ENCODE data around the gene GOLT1B.
A peak's percentile ranks its signal among the peaks of the same experiment; 100 is the strongest.
"Not testable (repeated sequence)": the region's sequence is repeated elsewhere in the genome, so short reads cannot be mapped to it uniquely, and the experiment has no call there.

Gene GOLT1B, protein sequence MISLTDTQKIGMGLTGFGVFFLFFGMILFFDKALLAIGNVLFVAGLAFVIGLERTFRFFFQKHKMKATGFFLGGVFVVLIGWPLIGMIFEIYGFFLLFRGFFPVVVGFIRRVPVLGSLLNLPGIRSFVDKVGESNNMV

GRCh38 chr12:21501258-21502163 is at the start of gene GOLT1B, which contains the start of gene RECQL:
TSS of gene GOLT1B (plus strand) at chr12:21501789. CDS start at chr12:21501924, 135 bp downstream.
TSS of gene RECQL (minus strand) at chr12:21501635. CDS start at chr12:21499570, 2,065 bp downstream.
- Histone ChIP-seq H4K20me1 (peaks cover 9 to 44% (median 39%) of the 10 kb centered on the region in 11 experiments; a peak in 18 of 22 replicates), H3K9ac (peak within 1 kb of the TSS; percentile 91 to 96 (median 94)), H3K9me3 (replicated peaks in 1 of 11) (no peaks in the 10 kb centered on the region), H3K4me3 (peak within 1 kb of the TSS; percentile 89 to 98 (median 97)), H3K4me2 (peak within 1 kb of the TSS; percentile 87 to 99 (median 93)), H3K27ac (peak within 1 kb of the TSS; percentile 87 to 95 (median 92)), H3K27me3 (no peaks in the 10 kb centered on the region), H3K4me1 (peaks cover 27 to 52% (median 35%) of the 10 kb centered on the region in 10 experiments), H3K36me3 (peaks cover 25 to 41% (median 27%) of the 10 kb centered on the region in 11 experiments)
- no peak for TF ChIP-seq Cebpa-rat (IDR thresholded peaks at IDR 0.05)

DNA sequence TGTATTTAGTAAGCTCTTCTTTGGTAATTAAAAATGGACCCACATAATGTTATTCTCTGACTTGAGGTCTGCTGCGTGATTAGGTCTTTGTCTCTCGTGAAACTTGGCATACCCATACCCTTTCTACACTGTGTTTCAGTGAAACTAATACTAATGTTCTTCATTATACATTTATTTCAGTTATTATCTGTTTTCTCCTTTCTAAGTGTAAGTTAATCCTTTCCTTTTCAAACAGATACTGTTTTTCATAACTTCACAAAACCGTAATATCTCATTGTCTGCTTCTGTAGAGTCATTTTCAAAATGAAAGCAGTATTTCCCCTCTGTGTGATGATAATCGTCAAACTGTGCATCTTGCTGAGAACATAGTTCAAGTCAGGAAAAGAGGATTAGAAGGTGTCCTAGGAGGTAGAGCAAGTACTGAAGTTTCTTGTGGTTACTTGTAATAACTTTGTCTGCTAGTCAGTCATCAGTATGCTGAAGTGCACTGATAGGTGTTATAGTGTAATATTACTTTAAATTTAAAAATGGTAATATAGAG is 48.2 kb upstream of the GOLT1B start:
- Histone ChIP-seq H3K27ac (no peak overlapping the region), H3K27me3 (no peaks in the 10 kb centered on the region), H3K4me1 (peaks cover 0 to 21% (median 12%) of the 10 kb centered on the region in 10 experiments; a peak in 14 of 20 replicates), H3K4me3 (no peak overlapping the region), H4K20me1 (peaks cover 0 to 19% (median 0%) of the 10 kb centered on the region in 11 experiments; a peak in 1 of 22 replicates), H3K9ac (no peak overlapping the region), H3K9me3 (replicated peaks in 1 of 11) (no peaks in the 10 kb centered on the region), H3K4me2 (no peak overlapping the region), H3K36me3 (peaks cover 41 to 99% (median 63%) of the 10 kb centered on the region in 11 experiments)
- no peak for TF ChIP-seq Cebpa-rat (IDR thresholded peaks at IDR 0.05)

GRCh38 chr12:21456291-21456780 is 45.3 kb upstream of the GOLT1B start:
- H3K9me3 ChIP-seq (replicated peaks in 1 of 11), result no peaks in the 10 kb centered on the region
- peaks cover 0 to 5% (median 0%) of the 10 kb centered on the region in 11 experiments; a peak in 1 of 22 replicates for H4K20me1 ChIP-seq
- peaks cover 0 to 21% (median 12%) of the 10 kb centered on the region in 10 experiments; a peak in 14 of 20 replicates for H3K4me1 ChIP-seq
- no peak for TF ChIP-seq Cebpa-rat (IDR thresholded peaks at IDR 0.05)
- H3K36me3 ChIP-seq, result peaks cover 32 to 99% (median 59%) of the 10 kb centered on the region in 11 experiments
- peak overlapping the region in 3 of 11 experiments; percentile 8 to 26 (median 25); a peak in 3 of 22 replicates for H3K27ac ChIP-seq
- H3K9ac ChIP-seq, result no peak overlapping the region
- no peaks in the 10 kb centered on the region for H3K27me3 ChIP-seq
- H3K4me2 ChIP-seq, result peak overlapping the region in 6 of 11 experiments; percentile 23 to 64 (median 52); a peak in 11 of 22 replicates
- H3K4me3 ChIP-seq, result peak overlapping the region in 1 of 10 experiments; percentile 41; a peak in 1 of 20 replicates

- peaks cover 0 to 21% (median 12%) of the 10 kb centered on the region in 10 experiments; a peak in 14 of 20 replicates for H3K4me1 ChIP-seq
- no peaks in the 10 kb centered on the region for H3K27me3 ChIP-seq
- no peak overlapping the region for H3K4me2 ChIP-seq
- no peak for TF ChIP-seq Cebpa-rat (IDR thresholded peaks at IDR 0.05)
- peaks cover 0 to 5% (median 0%) of the 10 kb centered on the region in 11 experiments; a peak in 1 of 22 replicates for H3K9me3 ChIP-seq (replicated peaks in 1 of 11)
- H3K36me3 ChIP-seq, result peaks cover 57 to 99% (median 81%) of the 10 kb centered on the region in 11 experiments
- no peak overlapping the region for H3K9ac ChIP-seq
- no peaks in the 10 kb centered on the region for H4K20me1 ChIP-seq
- H3K4me3 ChIP-seq, result no peak overlapping the region
- no peak overlapping the region for H3K27ac ChIP-seq
These were observed 42.1 kb upstream of the GOLT1B start for GRCh38 chr12:21459474-21459873.

- not testable (repeated sequence) for H3K9me3 ChIP-seq (replicated peaks in 1 of 11); H3K9ac ChIP-seq; H3K4me3 ChIP-seq; H3K27me3 ChIP-seq; H3K4me1 ChIP-seq; H3K4me2 ChIP-seq; H3K27ac ChIP-seq
- H3K36me3 ChIP-seq, result peaks cover 50 to 75% (median 66%) of the 10 kb centered on the region in 11 experiments
- peaks cover 0 to 18% (median 0%) of the 10 kb centered on the region in 11 experiments; a peak in 3 of 22 replicates for H4K20me1 ChIP-seq
These were observed 34.3 kb upstream of the GOLT1B start for GRCh38 chr12:21467334-21467733.

DNA sequence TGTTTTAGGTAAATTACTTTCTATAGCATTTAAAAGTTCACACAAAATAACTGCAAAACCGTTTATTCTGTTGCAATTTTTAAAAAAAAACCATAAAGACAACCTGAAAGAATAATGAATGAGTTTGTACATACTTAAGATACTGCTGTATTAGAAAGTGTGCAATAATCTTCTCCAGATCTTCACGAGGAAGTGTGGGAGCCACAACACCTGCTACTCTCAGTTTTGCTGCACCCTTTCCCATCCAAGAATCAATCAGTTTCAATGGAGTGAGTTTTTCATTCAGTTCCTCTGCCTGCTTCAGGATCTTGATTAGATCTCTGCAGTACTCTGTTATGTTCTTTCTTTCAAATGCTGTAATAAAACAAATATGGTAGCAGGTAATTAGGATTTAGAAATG is 30.3 kb upstream of the GOLT1B start:
- Histone ChIP-seq H3K9ac (no peak overlapping the region), H3K36me3 (peaks cover 69 to 90% (median 81%) of the 10 kb centered on the region in 11 experiments), H3K4me3 (no peak overlapping the region), H3K4me1 (peaks cover 0 to 7% (median 0%) of the 10 kb centered on the region in 10 experiments; a peak in 1 of 20 replicates), H3K4me2 (no peak overlapping the region), H3K27ac (no peak overlapping the region), H3K27me3 (no peaks in the 10 kb centered on the region), H4K20me1 (peaks cover 0 to 22% (median 0%) of the 10 kb centered on the region in 11 experiments; a peak in 4 of 22 replicates), H3K9me3 (replicated peaks in 1 of 11) (no peaks in the 10 kb centered on the region)
- TF ChIP-seq Cebpa-rat (IDR thresholded peaks at IDR 0.05), result no peak

GRCh38 chr12:21472197-21472823 is 29.3 kb upstream of the GOLT1B start:
- Histone ChIP-seq H3K9me3 (replicated peaks in 1 of 11) (no peaks in the 10 kb centered on the region), H3K27me3 (no peaks in the 10 kb centered on the region), H3K36me3 (peaks cover 75 to 92% (median 84%) of the 10 kb centered on the region in 11 experiments), H4K20me1 (peaks cover 0 to 14% (median 0%) of the 10 kb centered on the region in 11 experiments; a peak in 4 of 22 replicates), H3K27ac (no peak overlapping the region), H3K4me1 (peaks cover 0 to 9% (median 0%) of the 10 kb centered on the region in 10 experiments; a peak in 1 of 20 replicates), H3K9ac (no peak overlapping the region), H3K4me3 (no peak overlapping the region), H3K4me2 (no peak overlapping the region)
- TF ChIP-seq Cebpa-rat (IDR thresholded peaks at IDR 0.05), result no peak

- H3K9ac ChIP-seq, result no peak overlapping the region
- TF ChIP-seq Cebpa-rat (IDR thresholded peaks at IDR 0.05), result no peak
- no peak overlapping the region for H3K4me2 ChIP-seq
- H3K36me3 ChIP-seq, result peaks cover 89 to 100% (median 95%) of the 10 kb centered on the region in 11 experiments
- peaks cover 0 to 9% (median 0%) of the 10 kb centered on the region in 10 experiments; a peak in 1 of 20 replicates for H3K4me1 ChIP-seq
- H3K27me3 ChIP-seq, result no peaks in the 10 kb centered on the region
- H3K27ac ChIP-seq, result no peak overlapping the region
- H3K9me3 ChIP-seq (replicated peaks in 1 of 11), result no peaks in the 10 kb centered on the region
- H4K20me1 ChIP-seq, result peaks cover 0 to 8% (median 0%) of the 10 kb centered on the region in 11 experiments; a peak in 1 of 22 replicates
- no peak overlapping the region for H3K4me3 ChIP-seq
These were observed 26.0 kb upstream of the GOLT1B start for GRCh38 chr12:21475552-21475951.
